ENCODE data around the gene KLK6. TPM values are rescaled to one million over a fixed set of nuclear protein-coding genes. Genes with fewer than 3 reads are reported as not detected.

Gene KLK6
- total RNA-seq, 1 donor from 2014 or later: not detected

DNA sequence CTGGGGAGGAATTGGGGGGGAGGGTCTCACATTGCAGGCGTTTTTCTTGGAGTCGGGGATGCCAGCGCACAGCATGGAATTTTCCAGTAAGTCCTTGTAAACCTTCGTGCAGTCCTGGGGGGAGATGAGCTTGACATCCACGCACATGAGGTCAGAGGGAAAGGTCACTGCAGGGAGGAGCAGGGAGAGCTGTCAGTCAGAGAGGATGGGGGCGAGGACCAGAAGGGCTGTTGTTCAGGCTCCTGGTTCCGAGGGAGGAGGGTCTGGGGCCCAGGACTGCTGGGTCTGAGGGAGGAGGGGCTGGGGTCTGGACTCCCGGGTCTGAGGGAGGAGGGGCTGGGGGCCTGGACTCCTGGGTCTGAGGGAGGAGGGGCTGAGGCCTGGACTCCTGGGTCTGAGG, 10.4 kb upstream of the KLK6 start:
- H3K9me3 Mint-ChIP-seq (ENCODE audit: low read depth): peaks cover 3% of the 10 kb centered on the region
- H3K36me3 Mint-ChIP-seq (ENCODE audit: low read depth): no peaks in the 10 kb centered on the region
- TF ChIP-seq, protein P1, sequence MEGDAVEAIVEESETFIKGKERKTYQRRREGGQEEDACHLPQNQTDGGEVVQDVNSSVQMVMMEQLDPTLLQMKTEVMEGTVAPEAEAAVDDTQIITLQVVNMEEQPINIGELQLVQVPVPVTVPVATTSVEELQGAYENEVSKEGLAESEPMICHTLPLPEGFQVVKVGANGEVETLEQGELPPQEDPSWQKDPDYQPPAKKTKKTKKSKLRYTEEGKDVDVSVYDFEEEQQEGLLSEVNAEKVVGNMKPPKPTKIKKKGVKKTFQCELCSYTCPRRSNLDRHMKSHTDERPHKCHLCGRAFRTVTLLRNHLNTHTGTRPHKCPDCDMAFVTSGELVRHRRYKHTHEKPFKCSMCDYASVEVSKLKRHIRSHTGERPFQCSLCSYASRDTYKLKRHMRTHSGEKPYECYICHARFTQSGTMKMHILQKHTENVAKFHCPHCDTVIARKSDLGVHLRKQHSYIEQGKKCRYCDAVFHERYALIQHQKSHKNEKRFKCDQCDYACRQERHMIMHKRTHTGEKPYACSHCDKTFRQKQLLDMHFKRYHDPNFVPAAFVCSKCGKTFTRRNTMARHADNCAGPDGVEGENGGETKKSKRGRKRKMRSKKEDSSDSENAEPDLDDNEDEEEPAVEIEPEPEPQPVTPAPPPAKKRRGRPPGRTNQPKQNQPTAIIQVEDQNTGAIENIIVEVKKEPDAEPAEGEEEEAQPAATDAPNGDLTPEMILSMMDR (IDR thresholded peaks at IDR 0.05): no peak
- no peak overlapping the region for H3K27ac Mint-ChIP-seq (ENCODE audit: unreplicated experiment)
- H3K4me3 Mint-ChIP-seq (ENCODE audit: unreplicated experiment): no peak overlapping the region
- DNase-seq (ENCODE audit: low spot score): no peak
- no peaks in the 10 kb centered on the region for H3K4me1 Mint-ChIP-seq (ENCODE audit: low read depth)
- H3K27me3 Mint-ChIP-seq (ENCODE audit: low read depth): peaks cover 10% of the 10 kb centered on the region

DNA sequence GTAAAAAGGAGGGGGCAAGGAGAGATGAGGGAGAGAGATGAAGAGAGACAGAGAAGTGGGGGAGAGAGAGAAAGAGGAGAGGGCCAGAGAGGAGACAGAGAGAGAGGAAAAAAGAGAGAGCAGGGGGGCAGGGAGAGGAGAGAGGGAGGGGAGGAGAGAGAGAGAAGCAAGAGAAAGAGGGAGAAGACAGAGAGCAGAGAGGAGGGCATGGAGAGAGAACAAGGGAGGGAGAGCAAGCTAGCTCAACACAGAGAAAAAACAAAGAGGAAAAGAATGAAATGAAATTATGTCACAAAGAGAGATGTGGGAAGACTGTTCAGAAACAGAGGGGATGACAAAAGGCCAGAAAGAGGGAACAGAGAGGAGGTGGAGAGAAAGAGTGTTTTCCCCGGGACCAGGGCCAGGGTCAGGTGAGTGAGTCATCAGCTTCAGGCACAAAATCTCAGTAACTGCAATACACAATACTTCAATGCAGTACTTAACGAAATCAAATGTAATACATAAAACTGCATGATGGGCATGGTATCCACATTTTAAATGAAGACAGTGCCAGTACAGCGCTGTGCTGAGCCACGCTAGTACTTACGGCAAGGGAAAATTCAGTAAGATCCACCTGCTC, 9.5 kb upstream of the KLK6 start:
- no peak for DNase-seq (ENCODE audit: low spot score)
- H3K27ac Mint-ChIP-seq (ENCODE audit: unreplicated experiment): no peak overlapping the region
- TF ChIP-seq, protein P1 (IDR thresholded peaks at IDR 0.05): no peak
- peaks cover 12% of the 10 kb centered on the region for H3K27me3 Mint-ChIP-seq (ENCODE audit: low read depth)
- H3K4me3 Mint-ChIP-seq (ENCODE audit: unreplicated experiment): no peak overlapping the region
- peaks cover 3% of the 10 kb centered on the region for H3K9me3 Mint-ChIP-seq (ENCODE audit: low read depth)
- H3K4me1 Mint-ChIP-seq (ENCODE audit: low read depth): no peaks in the 10 kb centered on the region
- H3K36me3 Mint-ChIP-seq (ENCODE audit: low read depth): no peaks in the 10 kb centered on the region

DNA sequence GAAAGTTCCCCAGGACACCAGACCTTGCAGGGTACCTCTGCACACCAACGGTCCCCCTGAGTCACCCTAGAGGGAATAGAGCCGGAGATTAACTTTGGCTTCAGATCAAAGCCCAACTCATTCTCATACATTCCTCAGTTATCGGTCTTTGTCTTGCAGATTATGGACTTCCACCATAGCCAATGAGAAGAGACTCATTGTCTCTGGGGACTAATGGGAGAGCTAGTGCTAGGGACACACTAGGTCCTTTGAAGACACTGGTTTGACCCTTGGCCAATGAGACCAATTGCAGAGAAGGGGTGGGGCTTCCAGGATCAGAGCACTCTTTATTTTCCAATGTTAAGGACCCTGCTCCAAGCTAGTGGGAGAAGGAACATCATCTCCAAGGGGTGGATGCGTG, 8.2 kb upstream of the KLK6 start:
- Mint-ChIP-seq H3K4me1 (ENCODE audit: low read depth) (no peaks in the 10 kb centered on the region), H3K27ac (ENCODE audit: unreplicated experiment) (no peak overlapping the region), H3K9me3 (ENCODE audit: low read depth) (peaks cover 3% of the 10 kb centered on the region), H3K4me3 (ENCODE audit: unreplicated experiment) (no peak overlapping the region), H3K27me3 (ENCODE audit: low read depth) (peaks cover 12% of the 10 kb centered on the region), H3K36me3 (ENCODE audit: low read depth) (no peaks in the 10 kb centered on the region)
- TF ChIP-seq, protein P1 (IDR thresholded peaks at IDR 0.05): no peak
- DNase-seq (ENCODE audit: low spot score): no peak

DNA sequence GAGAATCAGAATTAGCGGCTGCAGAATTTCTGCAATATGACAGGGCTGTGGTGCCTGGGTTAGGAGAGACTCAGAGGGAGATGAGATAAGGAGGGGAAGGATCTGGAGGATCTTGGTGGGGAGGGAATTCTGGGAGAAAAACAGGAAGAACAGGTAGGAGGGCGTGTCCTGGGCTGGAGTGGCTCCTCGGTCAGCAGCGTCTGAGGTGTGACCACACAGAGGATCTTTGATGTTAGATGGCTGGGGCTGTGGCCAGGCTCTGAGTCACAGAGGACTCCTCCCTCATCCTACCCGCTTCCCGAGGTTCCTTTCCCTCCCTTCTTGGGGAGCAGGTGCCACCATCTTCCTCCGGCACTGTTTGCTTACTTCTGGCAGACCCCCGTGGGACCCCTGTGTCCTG, 6.4 kb upstream of the KLK6 start:
- TF ChIP-seq, protein P1 (IDR thresholded peaks at IDR 0.05): no peak
- H3K9me3 Mint-ChIP-seq (ENCODE audit: low read depth): peaks cover 3% of the 10 kb centered on the region
- no peaks in the 10 kb centered on the region for H3K36me3 Mint-ChIP-seq (ENCODE audit: low read depth)
- no peak overlapping the region for H3K4me3 Mint-ChIP-seq (ENCODE audit: unreplicated experiment)
- no peak overlapping the region for H3K27ac Mint-ChIP-seq (ENCODE audit: unreplicated experiment)
- H3K27me3 Mint-ChIP-seq (ENCODE audit: low read depth): peaks cover 6% of the 10 kb centered on the region
- H3K4me1 Mint-ChIP-seq (ENCODE audit: low read depth): no peaks in the 10 kb centered on the region
- no peak for DNase-seq (ENCODE audit: low spot score)

DNA sequence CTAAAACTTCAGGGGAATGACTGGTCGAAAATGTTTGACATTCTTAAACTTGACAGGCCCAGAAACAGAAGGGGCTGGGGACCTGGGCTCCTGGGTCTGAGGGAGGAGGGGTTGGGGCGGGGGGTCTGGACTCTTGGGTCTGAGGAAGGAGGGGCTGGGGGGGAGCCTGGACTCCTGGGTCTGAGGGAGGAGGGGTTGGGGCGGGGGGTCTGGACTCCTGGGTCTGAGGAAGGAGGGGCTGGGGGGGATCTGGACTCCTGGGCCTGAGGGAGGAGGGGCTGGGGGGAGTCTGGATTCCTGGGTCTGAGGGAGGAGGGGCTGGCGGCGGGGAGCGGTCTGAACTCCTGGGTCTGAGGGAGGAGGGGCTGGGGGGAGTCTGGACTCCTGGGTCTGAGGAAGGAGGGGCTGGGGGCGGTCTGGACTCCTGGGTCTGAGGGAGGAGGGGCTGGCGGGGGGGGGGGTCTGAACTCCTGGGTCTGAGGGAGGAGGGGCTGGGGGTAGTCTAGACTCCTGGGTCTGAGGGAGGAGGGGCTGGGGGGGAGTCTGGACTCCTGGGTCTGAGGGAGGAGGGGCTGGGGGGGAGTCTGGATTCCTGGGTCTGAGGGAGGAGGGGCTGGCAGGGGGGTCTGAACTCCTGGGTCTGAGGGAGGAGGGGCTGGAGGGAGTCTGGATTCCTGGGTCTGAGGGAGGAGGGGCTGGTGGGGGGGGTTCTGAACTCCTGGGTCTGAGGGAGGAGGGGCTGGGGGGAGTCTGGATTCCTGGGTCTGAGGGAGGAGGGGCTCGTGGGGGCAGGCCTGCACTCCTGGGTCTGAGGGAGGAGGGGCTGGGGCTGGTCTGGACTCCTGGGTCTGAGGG, 5.5 kb upstream of the KLK6 start:
- DNase-seq (ENCODE audit: low spot score): no peak
- TF ChIP-seq, protein P1 (IDR thresholded peaks at IDR 0.05): no peak
- peaks cover 3% of the 10 kb centered on the region for H3K9me3 Mint-ChIP-seq (ENCODE audit: low read depth)
- no peak overlapping the region for H3K27ac Mint-ChIP-seq (ENCODE audit: unreplicated experiment)
- H3K4me1 Mint-ChIP-seq (ENCODE audit: low read depth): no peaks in the 10 kb centered on the region
- H3K36me3 Mint-ChIP-seq (ENCODE audit: low read depth): no peaks in the 10 kb centered on the region
- peaks cover 10% of the 10 kb centered on the region for H3K27me3 Mint-ChIP-seq (ENCODE audit: low read depth)
- H3K4me3 Mint-ChIP-seq (ENCODE audit: unreplicated experiment): no peak overlapping the region
